GM21381 (cell line): ENCODE data around the gene TMEM174.
A peak's percentile ranks its signal among the peaks of the same experiment; 100 is the strongest.

Experiments
- ATAC-seq: cut with Tn5 transposase; IDR thresholded peaks from one replicate; pipeline ENCODE4 v1.9.1; 2021; ENCODE audit warnings: mild to moderate bottlenecking, moderate library complexity; ENCODE audit not compliant: unreplicated experiment

The TMEM174 gene

GRCh38 chr5:73152411-73153388 is 20.3 kb upstream of the TMEM174 start:
- ATAC-seq, result no peak

- no peak for ATAC-seq
These were observed 19.5 kb upstream of the TMEM174 start for GRCh38 chr5:73153513-73153912.

DNA sequence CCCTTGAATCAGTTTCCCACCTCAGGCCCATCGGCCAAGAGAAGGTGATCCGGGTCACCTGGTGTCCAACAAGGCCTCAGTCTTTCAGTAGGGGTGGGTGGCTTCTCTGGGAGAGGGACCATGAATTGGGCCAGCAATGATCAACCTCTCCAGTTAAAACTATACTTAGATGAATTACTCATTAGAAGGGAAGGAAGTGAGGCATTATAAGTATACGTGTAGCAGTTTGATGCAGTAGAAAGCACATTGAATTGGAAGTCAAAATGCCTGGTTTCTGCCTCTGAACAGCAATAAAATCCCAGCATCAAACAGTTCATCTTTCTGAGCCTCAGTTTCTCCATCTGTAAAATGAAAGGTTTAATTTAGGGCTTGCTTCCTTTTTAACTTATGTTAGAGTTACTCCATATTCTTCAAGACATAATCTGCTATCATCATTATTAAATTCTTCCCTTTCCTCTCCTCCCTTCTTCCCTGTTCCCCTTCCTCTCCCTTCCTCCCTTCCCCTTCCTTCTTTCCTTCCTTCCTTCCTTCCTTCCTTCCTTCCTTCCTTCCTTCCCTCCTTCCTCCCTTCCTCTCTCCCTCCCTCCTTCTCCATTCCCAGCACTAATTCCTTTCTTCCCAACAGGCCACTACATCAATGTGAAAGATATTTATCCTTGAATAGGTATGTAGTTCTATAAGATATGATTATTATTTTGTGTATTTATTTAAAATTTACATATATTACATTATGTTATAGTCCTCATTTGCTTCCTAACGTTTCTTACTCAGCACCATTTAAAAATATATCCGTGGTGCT is 18.6 kb upstream of the TMEM174 start:
- no peak for ATAC-seq

DNA sequence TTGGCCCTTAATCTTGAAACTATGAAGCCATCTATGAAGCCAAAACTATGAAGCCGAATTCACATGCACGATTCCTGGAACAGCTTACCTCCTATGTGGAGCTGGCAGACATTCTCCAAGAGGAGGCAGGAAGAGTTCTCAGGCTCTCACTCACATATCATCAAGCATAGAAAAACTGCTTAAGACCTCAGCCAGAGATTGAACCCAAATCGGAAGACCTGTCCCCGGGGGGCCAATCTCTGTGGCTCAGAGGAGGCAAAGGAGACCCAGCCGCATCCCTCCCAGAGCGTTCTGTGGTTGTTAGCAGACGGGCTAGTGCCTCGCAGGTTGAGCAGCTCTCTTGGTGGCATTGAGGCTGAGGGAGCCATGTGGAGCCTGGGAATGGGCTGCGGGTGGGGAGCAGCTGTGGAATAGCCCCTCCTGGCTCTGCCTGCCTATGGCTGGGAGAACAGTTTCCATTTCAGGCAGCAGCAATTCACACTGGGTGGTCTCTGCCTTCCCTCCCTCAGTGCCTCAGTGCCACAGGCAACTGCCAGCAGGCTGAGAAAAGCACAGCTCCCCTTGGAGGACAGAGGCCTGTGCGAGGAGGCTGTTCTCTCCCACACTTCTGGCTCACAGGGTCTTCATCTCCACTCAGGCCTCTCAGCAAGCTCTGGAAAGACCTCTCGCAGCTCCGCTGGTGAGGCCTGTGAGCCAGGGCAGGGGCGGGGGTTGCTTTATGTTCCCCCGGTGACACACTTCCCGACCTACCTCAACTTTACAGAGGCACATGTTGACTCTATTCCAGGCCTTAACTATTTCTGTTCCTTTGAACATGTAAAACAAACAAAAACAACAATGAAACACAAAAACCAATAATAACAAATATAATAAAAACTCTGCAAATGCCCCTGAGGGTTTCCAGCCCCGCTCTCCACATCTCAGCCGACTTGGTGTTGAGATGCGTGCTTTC is 17.4 kb upstream of the TMEM174 start:
- no peak for ATAC-seq

- ATAC-seq, result no peak
These were observed 15.3 kb upstream of the TMEM174 start for GRCh38 chr5:73157414-73158303.

- ATAC-seq, result no peak
These were observed 14.7 kb upstream of the TMEM174 start for GRCh38 chr5:73158313-73158712.

GRCh38 chr5:73160239-73160671 is 12.7 kb upstream of the TMEM174 start:
- peak; percentile 95 for ATAC-seq

DNA sequence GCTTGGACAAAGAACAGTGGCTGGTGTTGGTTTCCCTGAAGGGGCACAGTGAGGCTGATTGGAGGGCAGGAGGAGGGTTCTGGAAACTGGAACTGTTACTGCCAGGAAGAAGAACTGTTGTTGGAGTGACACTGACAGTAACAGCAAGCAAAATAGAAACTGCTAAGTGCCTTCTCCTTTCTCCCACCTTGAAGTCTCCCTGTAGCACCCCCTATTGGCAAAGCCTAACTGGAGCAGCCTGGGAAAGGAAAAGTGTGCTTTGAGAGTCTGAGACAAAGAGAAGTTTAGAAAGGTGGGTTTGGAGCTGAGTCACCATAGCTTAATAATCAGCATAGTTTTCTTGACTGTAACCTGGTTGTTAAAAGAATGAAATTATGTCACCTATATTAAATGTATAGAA is 2.5 kb upstream of the TMEM174 start:
- no peak for ATAC-seq

GRCh38 chr5:73171495-73171894 is 1.5 kb upstream of the TMEM174 start:
- no peak for ATAC-seq

GRCh38 chr5:73174100-73174815 is 1.3 kb downstream of the TMEM174 start:
- no peak for ATAC-seq

GRCh38 chr5:73176250-73176649 is 3.3 kb downstream of the TMEM174 start:
- no peak for ATAC-seq

DNA sequence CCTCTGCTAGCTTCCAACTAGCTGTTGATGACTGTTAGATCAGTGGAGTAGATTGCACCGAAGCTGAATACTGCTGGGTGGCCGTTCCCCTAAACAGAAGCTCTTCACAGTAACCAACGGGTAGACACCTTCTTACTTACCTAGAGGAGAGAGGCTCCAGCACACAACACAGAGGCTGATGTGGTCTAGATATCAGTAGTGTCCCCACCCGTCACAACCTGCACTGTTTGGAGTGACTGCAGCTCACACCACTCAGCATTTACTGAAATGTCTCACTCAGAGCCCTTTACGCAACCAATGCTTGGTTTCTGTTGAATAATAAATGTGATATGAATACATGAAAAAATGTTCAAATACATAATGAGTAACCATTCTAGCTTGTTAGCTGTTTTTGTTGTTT is 5.3 kb downstream of the TMEM174 start:
- no peak for ATAC-seq

DNA sequence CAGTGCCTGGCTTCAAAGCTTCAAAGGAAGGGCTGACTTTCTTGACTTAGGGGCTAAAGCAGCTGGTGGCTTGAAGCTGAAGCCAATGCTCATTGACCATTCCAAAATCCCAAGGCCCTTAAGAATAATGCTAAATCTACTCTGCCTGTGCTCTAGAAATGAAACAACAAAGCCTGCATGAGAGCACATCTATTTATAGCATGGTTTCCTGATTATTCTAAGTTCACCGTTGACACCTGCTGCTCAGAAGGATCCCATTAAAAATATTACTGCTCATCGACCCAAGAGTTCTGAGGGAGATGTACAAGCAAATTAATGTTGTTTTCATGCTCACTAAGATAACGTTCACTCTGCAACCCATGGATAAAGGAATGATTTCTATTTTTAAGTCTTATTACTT is 6.7 kb downstream of the TMEM174 start:
- no peak for ATAC-seq

DNA sequence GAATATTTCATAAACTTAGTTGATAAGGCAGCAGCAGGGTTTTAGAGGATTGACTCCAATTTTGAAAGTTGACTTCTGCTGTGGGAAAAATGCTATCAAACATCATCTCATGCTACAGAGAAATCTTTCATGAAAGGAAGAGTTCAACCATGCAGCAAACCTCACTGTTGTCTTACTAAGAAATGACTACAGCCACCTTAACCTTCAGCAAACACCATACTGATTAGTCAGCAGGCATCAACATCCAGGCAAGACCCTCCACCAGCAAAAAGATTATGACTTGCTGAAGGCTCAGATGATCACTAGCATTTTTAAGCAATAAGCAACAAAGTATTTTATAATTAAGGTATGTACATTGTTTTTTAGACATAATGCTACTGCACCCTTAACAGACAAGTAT is 7.6 kb downstream of the TMEM174 start:
- ATAC-seq, result no peak

DNA sequence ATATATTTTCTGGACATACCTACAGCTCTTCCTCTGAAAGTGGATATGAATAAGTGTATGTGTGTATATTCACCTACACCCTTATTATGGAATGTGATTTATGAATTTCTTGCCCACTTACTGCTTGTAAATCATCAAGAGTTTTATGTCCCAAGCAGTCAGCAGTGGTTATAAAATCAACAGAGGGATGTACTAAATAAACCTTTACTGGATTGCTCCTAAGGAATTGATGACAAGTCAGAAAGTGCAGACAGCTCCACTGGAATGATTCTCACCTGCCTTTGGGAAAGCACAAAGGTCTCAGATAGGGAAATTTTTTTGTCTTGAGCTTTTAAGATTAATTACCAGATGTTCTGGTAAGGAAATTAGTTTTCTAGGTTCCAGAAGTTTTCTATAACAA is 9.3 kb downstream of the TMEM174 start:
- ATAC-seq, result no peak

GRCh38 chr5:73183000-73183399 is 10.0 kb downstream of the TMEM174 start:
- no peak for ATAC-seq

DNA sequence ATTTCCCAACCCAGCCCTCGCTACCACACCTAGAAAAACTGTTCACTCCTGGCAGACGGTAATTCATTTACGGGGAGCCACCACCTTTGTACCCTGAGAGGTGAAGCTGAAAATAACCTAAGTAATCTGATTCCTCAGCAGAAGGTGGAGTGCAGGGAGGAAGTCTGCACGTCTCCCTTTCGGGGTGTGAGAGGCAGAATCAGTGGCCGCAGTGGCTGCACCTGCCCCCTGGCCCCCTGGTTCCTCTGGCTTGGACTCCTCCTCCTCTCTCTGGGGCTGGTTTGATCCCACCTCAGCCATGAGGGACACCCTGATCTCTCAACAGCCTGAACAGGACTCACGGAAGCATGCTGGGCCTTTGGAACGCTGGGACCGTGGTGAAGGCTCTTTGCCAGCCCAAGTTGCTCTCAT is 10.5 kb downstream of the TMEM174 start:
- no peak for ATAC-seq

DNA sequence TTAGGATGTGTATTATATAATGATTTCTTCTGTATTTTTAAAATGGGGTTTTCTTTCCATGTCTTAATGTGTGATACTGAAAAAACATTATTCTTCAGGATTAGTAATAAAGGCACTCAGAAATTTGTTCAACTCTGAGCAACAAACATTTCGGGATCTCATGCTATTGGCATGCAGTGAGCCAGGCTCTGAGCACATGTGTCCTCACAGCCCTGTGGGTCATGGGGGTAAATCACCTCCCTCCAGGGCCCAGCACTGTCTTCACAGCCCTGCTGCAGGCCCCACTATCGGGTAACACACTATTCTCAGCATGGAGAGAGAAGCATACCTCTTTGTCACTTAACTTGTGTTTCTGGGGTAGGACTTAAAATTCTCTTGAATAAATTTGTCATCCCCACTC is 14.0 kb downstream of the TMEM174 start:
- ATAC-seq, result no peak
